ENCODE measurements around the gene RNF217.
"Not testable (repeated sequence)": the region's sequence is repeated elsewhere in the genome, so short reads cannot be mapped to it uniquely, and the experiment has no call there.

RNF217 gene

GRCh38 chr6:124961777-124962638 lies at the start of gene RNF217:
Gene RNF217 (plus strand): TSS chr6:124962437. CDS start chr6:124962545, 108 bp downstream.
- DNase-seq: peak; percentile 39

DNA sequence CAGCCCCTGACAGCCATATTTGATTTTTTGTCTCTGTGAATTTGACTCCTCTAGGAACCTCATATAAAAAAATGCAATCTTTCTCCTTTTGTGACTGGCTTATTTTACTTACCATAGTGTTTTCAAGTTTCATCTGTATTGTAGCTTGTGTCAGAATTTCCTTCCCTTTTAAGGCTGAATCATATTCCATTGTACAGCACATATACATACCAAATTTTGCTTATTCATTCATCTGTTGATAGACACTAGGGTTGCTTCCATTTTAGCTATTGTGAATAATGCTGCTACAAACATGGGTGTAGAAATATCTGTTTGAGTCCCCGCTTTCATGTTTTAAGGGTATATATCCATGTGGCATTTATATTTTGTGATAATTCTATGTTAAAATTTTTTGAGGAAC lies 49.2 kb upstream of the RNF217 start:
- no peak for DNase-seq

- no peak for DNase-seq
Observed at GRCh38 chr6:124917769-124918168, 44.5 kb upstream of the RNF217 start.

DNA sequence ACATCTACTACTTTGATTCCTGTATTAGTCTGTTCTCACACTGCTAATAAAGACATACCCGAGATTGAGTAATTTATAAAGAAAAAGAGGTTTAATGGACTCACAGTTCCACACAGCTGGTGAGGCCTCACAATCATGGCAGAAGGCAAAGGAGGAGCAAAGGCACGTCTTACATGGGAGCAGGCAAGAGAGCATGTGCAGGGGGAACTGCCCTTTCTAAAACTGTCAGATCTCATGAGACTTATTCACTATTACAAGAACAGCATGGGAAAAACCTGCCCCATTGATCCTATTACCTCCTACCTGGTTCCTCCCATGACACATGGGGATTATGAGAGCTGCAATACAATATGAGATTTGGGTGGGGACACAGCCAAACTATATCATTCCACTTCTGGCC lies 42.5 kb upstream of the RNF217 start:
- DNase-seq: not testable (repeated sequence)

DNA sequence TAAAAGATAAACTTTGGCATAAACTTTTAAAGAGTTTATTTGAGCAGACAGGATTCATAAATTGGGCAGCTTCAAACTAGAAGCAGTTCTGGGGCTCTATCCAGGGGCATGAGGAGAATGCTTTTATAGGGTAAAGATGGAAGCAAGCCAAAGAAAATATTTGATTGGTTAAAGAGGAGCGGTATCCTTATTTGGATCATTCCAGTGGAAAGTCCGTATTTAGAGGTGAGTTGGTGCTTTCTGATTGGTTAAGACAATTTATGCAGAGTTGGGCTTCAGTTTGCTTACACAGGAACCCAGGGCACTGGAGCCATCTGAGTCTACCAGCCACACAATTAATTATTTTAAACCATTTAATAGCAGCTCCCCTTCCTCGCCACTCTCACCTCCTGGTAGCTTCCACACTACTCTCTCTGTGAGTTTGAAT lies 37.9 kb upstream of the RNF217 start:
- DNase-seq: no peak

DNA sequence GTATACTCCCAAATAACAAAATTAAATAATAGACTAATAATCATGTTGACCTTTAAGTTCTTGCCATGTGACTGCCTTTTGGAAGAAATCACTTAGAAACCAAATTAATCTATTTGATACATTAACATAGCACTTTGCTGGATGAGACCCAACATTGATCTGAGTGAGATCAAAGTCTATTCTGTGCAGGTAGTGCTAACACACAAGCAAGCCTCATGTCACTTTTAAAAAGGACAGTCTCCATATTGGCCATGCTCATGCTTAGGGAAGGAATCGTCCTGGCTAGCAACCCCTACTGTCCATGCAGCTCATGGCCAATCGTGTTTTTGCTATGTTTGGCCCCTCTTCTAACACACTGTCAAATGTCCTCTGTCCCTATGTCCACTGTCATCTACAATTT lies 35.8 kb upstream of the RNF217 start:
- DNase-seq: no peak

- no peak for DNase-seq
Observed at GRCh38 chr6:124927806-124928205, 34.4 kb upstream of the RNF217 start.

DNA sequence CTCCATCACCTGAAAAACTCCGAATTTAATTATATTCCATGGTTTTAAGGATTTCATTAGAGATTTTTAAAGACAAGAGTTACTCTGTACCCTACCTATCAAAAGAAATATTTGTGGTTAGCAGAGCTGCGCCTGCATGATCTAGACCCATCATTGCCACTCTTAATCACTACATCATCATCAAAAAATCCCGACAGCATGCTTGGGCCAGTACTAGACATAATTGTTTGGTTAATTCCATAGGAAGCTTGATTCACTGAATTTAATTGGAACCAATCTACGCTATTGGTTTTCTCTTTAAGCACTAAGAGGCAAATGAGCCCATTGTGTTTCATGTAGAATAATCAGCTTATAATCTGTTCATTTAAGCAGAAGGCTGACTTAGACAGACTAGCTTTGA lies 33.4 kb upstream of the RNF217 start:
- no peak for DNase-seq

DNA sequence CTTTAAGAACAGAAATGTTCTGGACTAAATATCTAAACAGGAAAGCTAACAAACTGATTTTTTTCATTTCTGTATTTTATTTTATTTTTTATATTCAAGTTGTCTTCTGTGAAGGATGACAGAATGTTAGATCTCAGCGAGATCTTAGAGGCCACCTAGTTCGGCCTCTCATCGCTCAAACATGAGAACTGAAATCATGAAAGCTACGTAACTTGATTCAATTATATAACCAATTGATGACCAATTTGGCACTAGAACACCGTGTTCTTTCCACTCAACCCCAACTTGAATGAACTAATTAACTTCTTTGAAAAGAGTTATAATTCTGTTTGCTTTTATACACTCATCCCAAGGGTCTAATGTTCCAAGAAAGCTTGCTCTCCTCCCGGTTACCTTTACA lies 24.6 kb upstream of the RNF217 start:
- no peak for DNase-seq

DNA sequence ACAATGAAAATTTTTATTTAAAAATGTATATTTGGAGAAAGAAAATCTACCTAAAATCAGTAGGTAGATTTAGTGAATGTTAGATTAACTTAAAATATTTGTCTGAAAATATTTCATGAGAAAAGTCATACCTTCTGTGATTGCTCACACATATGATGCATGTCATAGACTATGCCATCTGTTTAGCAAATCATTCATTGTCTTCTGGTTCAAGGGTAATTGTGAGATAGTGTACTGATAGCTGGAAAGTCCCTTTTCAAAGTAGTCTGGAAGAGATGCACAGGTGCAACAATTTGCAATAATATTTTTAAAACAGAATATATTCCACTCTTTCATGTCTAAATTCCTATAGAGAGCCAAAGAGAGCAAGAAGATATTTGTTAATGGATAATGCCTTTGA lies 21.0 kb upstream of the RNF217 start:
- DNase-seq: no peak

DNA sequence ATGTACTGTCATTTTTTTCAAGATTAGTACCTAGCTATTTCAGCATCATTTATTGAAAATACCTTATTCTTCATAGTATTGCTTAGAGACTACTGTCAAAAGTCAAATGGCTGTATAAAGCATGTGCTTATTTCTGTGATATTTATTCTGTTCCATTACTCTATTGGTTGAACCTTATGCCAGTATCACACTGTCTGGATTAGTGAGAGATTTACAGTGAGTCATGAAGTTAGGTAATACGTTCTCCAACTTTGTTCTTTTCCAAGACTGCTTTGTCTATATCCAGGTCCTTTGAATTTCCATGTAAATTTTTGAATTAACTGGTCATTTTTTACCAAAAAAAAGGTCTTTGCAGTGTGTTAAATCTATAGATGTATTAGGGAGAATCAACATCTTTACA lies 18.6 kb upstream of the RNF217 start:
- no peak for DNase-seq

DNA sequence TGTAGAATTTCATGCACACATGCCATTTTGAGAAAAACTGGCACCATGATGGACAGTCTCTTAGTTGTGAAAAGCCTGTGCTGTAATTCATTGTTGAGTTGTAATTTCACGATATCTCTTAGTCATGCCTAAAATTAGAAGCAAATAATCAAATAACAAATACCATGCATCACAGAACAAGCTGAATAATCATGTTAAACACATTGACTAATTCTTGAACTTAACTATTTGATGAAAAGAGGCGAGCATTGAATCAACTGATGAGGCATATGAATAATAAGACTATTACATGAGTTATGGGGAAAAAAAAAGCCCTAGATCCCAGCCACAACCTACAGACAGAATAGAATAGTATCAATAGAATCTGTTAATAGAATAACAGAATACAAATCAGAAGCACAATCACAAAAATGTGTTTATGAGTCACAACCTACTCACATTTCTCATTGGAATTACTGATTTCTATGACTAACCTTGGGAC lies 14.2 kb upstream of the RNF217 start:
- DNase-seq: no peak

- no peak for DNase-seq
Observed at GRCh38 chr6:124949706-124950105, 12.5 kb upstream of the RNF217 start.

DNA sequence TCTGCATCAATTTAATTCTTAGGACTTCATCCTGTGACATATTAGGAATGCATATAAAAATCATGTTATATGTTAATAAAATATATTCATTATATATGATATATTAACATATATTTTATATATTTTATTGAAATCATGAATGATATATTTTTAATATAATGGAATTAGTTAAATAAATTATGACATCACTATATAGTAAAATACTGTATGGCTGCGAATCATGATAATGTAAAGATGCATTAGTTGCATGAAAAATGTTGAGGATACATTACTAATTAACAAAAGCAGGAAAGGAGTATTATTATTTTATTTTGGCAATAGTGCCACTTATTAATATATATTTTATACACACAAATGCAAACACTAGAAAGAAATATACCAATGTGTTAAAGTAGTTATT lies 8.4 kb upstream of the RNF217 start:
- DNase-seq: no peak

- no peak for DNase-seq
Observed at GRCh38 chr6:124955108-124955856, 7.0 kb upstream of the RNF217 start.

DNA sequence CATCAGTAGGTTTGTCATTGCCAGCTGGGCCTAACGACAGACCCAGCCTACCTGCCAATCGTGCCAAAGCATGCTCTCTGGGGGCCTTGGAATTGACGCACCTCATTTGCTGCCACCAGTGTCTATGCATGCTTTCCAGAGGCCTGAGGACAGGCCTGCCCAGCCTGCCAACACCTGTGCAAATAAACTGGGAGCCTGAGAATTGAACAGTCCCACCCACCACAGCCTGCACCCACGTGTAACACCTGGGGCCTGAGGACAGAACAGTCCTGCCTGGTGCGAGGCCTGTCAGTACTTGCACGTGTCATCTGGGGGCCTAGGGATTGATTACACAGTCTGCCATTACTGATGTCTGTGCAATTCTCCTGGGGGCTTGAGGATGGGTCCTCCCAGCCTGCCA lies 6.2 kb upstream of the RNF217 start:
- no peak for DNase-seq

- no peak for DNase-seq
Observed at GRCh38 chr6:124958149-124958548, 4.1 kb upstream of the RNF217 start.

DNA sequence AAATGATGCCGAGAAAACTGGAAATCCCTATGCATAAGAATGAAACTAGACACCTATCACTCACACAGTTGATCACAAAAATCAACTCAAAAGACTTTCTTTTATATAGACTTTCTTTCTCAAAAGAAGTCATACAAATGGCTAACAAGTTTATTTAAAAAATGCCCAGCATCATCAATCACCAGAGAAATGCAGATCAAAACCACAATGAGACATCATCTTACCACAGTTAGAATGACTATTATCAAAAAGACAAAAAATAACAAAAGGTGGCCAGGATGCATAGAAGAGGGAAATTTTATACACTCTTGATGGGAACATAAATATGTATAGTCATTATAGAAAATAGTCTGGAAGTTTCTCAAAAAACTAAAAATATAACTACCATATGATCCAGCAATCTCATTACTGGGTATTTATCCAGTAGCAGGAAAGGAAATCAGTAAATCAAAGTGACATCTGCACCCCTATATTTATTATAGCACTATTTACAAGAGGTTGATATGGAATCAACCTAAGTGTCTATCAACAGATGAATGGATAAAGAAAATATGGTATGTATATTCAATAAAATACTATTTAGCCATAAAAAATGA lies 3.4 kb upstream of the RNF217 start:
- peak; percentile 39 for DNase-seq

DNA sequence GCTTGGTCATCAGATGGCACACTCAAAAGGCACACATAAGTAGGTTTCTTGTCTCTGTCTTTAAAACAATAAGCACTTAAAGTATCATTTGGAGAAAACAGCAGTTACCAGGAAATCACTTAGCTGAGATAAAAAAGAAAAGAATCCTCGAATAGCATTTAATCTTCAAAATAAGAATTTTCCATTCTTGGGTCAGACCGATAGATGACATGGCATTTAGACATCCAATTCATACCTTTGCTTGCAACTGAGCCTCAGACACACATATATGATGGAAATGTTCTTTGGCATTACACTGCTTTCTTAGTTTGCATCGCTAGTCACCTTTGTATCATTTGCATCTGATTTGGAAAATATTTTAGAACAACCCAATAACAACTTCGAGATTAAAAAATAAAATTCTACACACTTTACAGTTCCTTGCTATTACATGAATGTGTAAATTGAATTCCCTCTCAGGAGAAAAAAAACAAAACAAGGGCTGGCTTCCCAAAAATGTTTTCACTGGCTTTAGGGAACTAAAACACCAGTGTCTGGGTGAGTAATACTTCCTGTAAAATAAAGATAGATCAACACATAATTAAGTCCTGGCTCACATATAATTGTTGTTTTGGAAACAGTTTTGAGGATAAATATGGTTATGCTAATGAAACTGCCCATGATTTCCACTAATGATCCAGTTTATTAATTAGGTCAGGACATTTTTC lies 1.3 kb upstream of the RNF217 start:
- peak; percentile 47 for DNase-seq

- DNase-seq: no peak
Observed at GRCh38 chr6:124961464-124961776, 817 bp upstream of the RNF217 start.

DNA sequence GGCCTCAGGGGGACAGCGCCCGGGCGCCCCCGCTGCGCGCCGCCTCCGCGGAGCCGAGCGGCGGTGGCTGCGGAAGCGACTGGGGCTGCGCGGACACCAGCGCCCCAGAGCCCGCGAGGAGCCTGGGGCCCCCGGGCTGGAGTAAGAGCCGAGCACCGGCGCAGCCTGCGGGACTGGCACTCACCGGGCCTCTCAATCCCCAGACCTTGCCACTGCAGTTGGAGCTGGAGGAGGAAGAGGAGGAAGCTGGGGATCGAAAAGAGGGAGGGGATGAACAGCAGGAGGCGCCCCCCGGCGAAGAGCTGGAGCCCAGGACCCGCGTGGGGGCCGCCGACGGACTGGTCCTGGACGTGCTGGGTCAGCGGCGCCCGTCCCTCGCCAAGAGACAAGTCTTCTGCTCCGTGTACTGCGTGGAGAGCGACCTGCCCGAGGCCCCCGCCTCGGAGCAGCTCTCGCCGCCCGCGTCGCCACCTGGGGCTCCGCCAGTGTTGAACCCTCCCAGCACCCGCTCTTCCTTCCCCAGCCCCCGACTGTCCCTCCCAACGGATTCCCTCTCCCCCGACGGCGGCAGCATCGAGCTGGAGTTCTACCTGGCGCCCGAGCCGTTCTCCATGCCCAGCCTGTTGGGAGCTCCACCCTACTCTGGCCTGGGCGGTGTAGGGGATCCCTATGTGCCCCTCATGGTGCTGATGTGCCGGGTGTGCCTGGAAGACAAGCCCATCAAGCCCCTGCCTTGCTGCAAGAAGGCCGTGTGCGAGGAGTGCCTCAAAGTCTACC lies 590 bp downstream of the RNF217 start:
- peak; percentile 39 for DNase-seq

GRCh38 chr6:124963416-124963785 lies 1.2 kb downstream of the RNF217 start:
- peak; percentile 33 for DNase-seq
